ENCODE data around the gene TMEM178B.

DNA sequence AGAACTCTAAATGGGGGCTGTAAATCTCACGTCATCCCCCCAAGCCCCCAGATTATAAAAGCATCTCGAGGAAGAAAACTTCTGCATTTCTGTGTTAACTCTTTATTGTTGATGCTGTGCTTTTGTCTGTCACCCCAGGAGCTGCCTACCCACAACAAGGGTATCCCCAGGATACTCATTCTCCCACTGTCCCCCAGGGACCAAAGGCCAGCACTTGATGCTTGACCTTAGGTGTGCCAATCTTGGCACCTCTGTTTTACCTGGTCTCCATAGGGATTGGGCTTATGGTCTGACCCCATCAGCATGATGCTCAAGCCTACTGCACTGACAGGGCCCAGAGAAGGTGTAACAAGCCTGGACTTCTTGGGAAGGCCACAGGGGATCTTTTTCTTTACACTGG is 251.4 kb downstream of the TMEM178B start:
- no peak for TF ChIP-seq EZH2 (IDR thresholded peaks at IDR 0.05; ENCODE audit: borderline replicate concordance, insufficient read depth, low read depth, low read length, poor library complexity, severe bottlenecking)
- TF ChIP-seq, protein P1, sequence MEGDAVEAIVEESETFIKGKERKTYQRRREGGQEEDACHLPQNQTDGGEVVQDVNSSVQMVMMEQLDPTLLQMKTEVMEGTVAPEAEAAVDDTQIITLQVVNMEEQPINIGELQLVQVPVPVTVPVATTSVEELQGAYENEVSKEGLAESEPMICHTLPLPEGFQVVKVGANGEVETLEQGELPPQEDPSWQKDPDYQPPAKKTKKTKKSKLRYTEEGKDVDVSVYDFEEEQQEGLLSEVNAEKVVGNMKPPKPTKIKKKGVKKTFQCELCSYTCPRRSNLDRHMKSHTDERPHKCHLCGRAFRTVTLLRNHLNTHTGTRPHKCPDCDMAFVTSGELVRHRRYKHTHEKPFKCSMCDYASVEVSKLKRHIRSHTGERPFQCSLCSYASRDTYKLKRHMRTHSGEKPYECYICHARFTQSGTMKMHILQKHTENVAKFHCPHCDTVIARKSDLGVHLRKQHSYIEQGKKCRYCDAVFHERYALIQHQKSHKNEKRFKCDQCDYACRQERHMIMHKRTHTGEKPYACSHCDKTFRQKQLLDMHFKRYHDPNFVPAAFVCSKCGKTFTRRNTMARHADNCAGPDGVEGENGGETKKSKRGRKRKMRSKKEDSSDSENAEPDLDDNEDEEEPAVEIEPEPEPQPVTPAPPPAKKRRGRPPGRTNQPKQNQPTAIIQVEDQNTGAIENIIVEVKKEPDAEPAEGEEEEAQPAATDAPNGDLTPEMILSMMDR (IDR thresholded peaks at IDR 0.05): no peak

Data from B cell (primary cell).